Measurements from ENCODE around the gene ITPR2. TPM values are rescaled to one million over a fixed set of nuclear protein-coding genes. Genes with fewer than 3 reads are reported as not detected.

Gene ITPR2
- total and polyA plus RNA-seq, 2 of the 13 experiments (the other 11 are each of a cell fraction or from before 2014, with no cell fraction given): 31.9 to 81.9 TPM

- TF ChIP-seq CREBL2 (CRISPR knock-in tag; IDR thresholded peaks at IDR 0.05; ENCODE audit: borderline replicate concordance): no peak
- TF ChIP-seq POLR2AphosphoS5 (IDR thresholded peaks at IDR 0.05; ENCODE audit: low read depth, low read length): no peak; the same call in 1 of the 2 replicates
- TF ChIP-seq ATF3 (CRISPR knock-in tag; IDR thresholded peaks at IDR 0.05): peak; percentile 73
- peak; percentile 50; the same call in 1 of the 2 replicates for TF ChIP-seq ZFP1 (CRISPR knock-in tag; IDR thresholded peaks at IDR 0.05)
- TF ChIP-seq DMAP1 (CRISPR knock-in tag; IDR thresholded peaks at IDR 0.05): peak; percentile 75
- no peak for TF ChIP-seq ZNF234 (CRISPR knock-in tag; conservative IDR thresholded peaks at IDR 0.05)
- peak; percentile 88 for TF ChIP-seq ZFP36 (IDR thresholded peaks at IDR 0.05; ENCODE audit: borderline replicate concordance, low read depth, low read length, partially characterized antibody)
- TF ChIP-seq HNRNPUL1 (IDR thresholded peaks at IDR 0.05; ENCODE audit: low read depth, low read length): no peak; the same call in 1 of the 2 replicates
- TF ChIP-seq TFDP2 (CRISPR knock-in tag; IDR thresholded peaks at IDR 0.05): no peak
- no peak for TF ChIP-seq PHF20 (CRISPR knock-in tag; IDR thresholded peaks at IDR 0.05)
- TF ChIP-seq IKZF5 (CRISPR knock-in tag; IDR thresholded peaks at IDR 0.05): peak; percentile 92
- no peak for TF ChIP-seq NR0B2 (CRISPR knock-in tag; IDR thresholded peaks at IDR 0.05)
- TF ChIP-seq ZNF576 (CRISPR knock-in tag; IDR thresholded peaks at IDR 0.05): no peak
- no peak for TF ChIP-seq YY1 (IDR thresholded peaks at IDR 0.05; ENCODE audit: insufficient read depth, insufficient replicate concordance, low read depth, low read length)
- TF ChIP-seq ARID2 (CRISPR knock-in tag; IDR thresholded peaks at IDR 0.05; ENCODE audit: borderline replicate concordance): peak; percentile 87; the same call in 1 of the 2 replicates
- TF ChIP-seq ZNF354B (CRISPR knock-in tag; IDR thresholded peaks at IDR 0.05): no peak
- TF ChIP-seq HDAC6 (IDR thresholded peaks at IDR 0.05; ENCODE audit: low read depth, low read length): no peak
- peak; percentile 89 for TF ChIP-seq TFE3 (CRISPR knock-in tag; IDR thresholded peaks at IDR 0.05)
- TF ChIP-seq TBL1XR1 (IDR thresholded peaks at IDR 0.05; ENCODE audit: borderline replicate concordance, low read length, partially characterized antibody): peak; percentile 97
- TF ChIP-seq SALL1 (CRISPR knock-in tag; IDR thresholded peaks at IDR 0.05): peak; percentile 92
- no peak for TF ChIP-seq ZNF660 (CRISPR knock-in tag; IDR thresholded peaks at IDR 0.05; ENCODE audit: borderline replicate concordance, low read depth)
- TF ChIP-seq ZNF501 (CRISPR knock-in tag; IDR thresholded peaks at IDR 0.05): no peak
- no peak for TF ChIP-seq NFIB (CRISPR knock-in tag; IDR thresholded peaks at IDR 0.05; ENCODE audit: borderline replicate concordance)
- TF ChIP-seq ESRRA (CRISPR knock-in tag; IDR thresholded peaks at IDR 0.05; ENCODE audit: low read depth): no peak; the same call in 1 of the 2 replicates
Observed at GRCh38 chr12:26768611-26769603, 64.1 kb downstream of the ITPR2 start (continued).
